ENCODE results near the gene EPB41L2.

Gene EPB41L2

DNA sequence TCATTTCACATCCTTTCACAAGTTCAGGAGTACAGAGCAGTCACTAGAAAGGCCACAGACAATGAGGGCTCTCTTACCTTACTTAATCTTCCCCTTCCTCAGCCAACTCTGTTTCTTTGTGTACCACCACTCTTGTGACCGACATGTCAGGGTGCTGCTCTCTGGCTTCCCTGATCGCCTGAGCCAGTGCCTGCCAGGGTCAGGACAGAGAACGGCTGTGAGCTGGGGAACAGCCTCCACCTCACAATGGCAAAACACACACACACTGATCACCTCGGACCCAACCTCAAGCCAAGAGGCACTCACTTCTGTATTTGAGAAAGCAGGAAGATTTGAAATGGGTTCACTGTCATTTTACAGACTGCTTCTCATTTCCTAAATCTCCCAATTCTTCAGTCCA, 205.0 kb downstream of the EPB41L2 start:
- H3K79me2 ChIP-seq (ENCODE audit: control insufficient read depth, insufficient read depth, low read length, unreplicated experiment), result no peaks in the 10 kb centered on the region
- no peak overlapping the region for H3K4me3 ChIP-seq (ENCODE audit: low read depth, low read length)
- H3K4me1 ChIP-seq (ENCODE audit: control insufficient read depth, insufficient read depth, low read length, unreplicated experiment), result peaks cover 12% of the 10 kb centered on the region
- H3K27me3 ChIP-seq (ENCODE audit: insufficient read depth, low read length), result no peaks in the 10 kb centered on the region
- no peak overlapping the region for H3K27ac ChIP-seq (ENCODE audit: low read depth, low read length)
- no peak overlapping the region for H2AFZ ChIP-seq (ENCODE audit: low read length, unreplicated experiment)
- peaks cover 16% of the 10 kb centered on the region; the same call in 1 of the 2 replicates for H3K36me3 ChIP-seq (ENCODE audit: insufficient read depth, low read length)

DNA sequence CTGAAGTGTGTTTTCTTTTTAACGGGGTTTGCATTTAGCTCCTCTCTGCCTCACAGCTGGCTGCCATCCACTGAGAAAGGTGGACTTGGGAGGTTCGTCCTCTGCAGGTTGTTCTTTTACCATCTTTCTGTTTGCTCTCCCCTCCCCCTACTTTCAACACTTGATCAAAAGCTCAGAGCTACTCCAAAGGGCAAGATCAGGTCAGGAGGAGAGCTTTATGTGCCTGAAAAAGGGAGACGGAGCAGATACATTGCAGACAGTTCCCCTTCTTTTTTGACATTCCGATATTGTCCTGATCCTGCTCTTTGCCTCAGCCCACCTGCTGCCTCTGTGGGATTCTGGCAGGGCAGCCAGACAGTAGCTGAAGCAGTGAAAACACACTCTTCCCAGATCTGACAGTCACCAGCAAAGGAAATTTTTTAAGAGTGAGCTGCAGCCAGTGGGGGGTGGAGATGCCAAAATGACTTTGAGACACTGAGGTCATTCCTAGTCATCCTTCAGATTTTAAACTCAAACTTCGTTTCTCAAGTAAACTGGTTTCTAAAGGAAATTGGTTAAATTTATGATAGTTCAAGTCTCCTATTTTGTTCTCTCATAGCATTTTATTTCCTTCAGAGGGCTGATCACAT, 209.4 kb downstream of the EPB41L2 start:
- H3K27ac ChIP-seq (ENCODE audit: low read depth, low read length), result no peak overlapping the region
- H2AFZ ChIP-seq (ENCODE audit: low read length, unreplicated experiment), result no peak overlapping the region
- H3K4me1 ChIP-seq (ENCODE audit: control insufficient read depth, insufficient read depth, low read length, unreplicated experiment), result peaks cover 12% of the 10 kb centered on the region
- no peak overlapping the region for H3K4me3 ChIP-seq (ENCODE audit: low read depth, low read length)
- no peaks in the 10 kb centered on the region for H3K27me3 ChIP-seq (ENCODE audit: insufficient read depth, low read length)
- peaks cover 7% of the 10 kb centered on the region; the same call in 1 of the 2 replicates for H3K36me3 ChIP-seq (ENCODE audit: insufficient read depth, low read length)
- H3K79me2 ChIP-seq (ENCODE audit: control insufficient read depth, insufficient read depth, low read length, unreplicated experiment), result no peaks in the 10 kb centered on the region

DNA sequence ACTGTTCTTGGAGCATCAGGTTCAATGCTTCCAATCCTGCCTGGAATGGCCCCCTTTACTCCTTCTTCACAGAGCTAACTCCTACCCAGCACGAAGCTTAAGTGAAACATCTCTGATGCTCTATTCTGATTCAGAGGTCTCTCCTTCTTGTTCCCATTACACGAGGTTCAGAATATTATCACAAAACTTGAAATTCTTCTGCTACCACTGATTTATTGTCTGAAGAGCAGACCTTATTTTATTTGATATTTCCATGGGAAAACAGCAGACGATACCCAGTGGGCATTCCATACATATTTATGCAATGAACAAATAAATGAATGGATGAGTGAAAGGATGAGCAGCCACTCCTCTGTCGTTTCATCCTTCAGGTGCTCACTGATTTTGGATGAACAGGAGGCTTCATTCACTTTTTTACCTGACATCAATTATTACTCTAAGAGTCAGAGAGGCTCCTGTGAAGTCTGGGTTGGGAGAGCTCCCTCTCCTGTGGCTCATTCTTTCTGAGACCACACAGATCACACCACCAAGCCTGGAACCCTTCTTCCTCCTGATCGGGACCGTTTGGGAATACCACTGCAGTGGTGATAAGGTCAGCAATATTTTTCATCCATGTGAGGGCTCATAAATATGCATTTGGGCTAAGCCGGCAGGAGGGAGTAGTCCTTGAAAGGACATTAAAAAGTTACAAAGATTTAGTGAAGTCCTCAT, 210.0 kb downstream of the EPB41L2 start:
- H3K79me2 ChIP-seq (ENCODE audit: control insufficient read depth, insufficient read depth, low read length, unreplicated experiment), result no peaks in the 10 kb centered on the region
- no peaks in the 10 kb centered on the region for H3K27me3 ChIP-seq (ENCODE audit: insufficient read depth, low read length)
- peaks cover 12% of the 10 kb centered on the region for H3K4me1 ChIP-seq (ENCODE audit: control insufficient read depth, insufficient read depth, low read length, unreplicated experiment)
- no peak overlapping the region for H3K4me3 ChIP-seq (ENCODE audit: low read depth, low read length)
- no peak overlapping the region for H3K27ac ChIP-seq (ENCODE audit: low read depth, low read length)
- H2AFZ ChIP-seq (ENCODE audit: low read length, unreplicated experiment), result no peak overlapping the region
- H3K36me3 ChIP-seq (ENCODE audit: insufficient read depth, low read length), result 0 out of 2 replicates have a peak, but pooled peaks cover 3% of the 10 kb centered on the region

DNA sequence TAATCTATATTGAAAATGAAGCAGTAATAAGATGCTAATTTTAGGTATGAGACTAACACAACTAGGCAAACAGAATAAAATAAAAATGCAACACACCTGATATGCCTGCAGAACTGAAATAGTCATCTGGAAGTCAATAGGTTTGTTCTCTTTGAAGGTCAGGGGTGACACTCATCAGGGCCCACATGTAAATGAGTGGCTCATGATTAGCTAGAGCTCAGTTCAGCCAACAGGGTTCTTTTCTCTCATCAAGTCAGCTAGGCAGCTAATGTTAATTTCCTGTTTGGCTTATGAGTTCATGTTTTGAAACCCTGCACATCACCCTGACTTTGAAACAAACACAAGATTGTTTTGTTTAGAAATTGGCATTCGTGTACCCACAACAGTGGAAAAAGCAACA, 212.0 kb downstream of the EPB41L2 start:
- Histone ChIP-seq H3K4me1 (ENCODE audit: control insufficient read depth, insufficient read depth, low read length, unreplicated experiment) (peaks cover 12% of the 10 kb centered on the region), H2AFZ (ENCODE audit: low read length, unreplicated experiment) (no peak overlapping the region), H3K4me3 (ENCODE audit: low read depth, low read length) (no peak overlapping the region), H3K79me2 (ENCODE audit: control insufficient read depth, insufficient read depth, low read length, unreplicated experiment) (no peaks in the 10 kb centered on the region), H3K27me3 (ENCODE audit: insufficient read depth, low read length) (no peaks in the 10 kb centered on the region), H3K27ac (ENCODE audit: low read depth, low read length) (no peak overlapping the region), H3K36me3 (ENCODE audit: insufficient read depth, low read length) (0 out of 2 replicates have a peak, but pooled peaks cover 3% of the 10 kb centered on the region)

DNA sequence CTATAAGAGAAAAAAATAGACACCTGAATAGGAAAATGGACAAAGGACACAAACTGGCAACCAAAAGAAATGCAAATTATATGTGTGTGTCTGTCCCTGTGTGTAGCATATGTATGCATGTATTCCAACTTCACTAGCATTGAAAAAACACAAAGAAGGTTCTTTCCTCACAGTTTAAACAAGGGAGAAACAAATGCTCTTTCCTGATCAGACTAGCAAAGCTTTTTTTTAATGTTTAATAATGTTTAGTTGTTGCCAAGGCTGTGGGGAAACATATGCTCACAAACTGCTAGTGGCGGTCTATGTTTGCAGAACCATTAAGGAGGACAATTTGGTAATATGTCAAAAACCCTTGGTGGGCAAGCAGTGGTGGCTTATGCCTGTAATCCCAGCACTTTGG, 213.5 kb downstream of the EPB41L2 start:
- H3K4me3 ChIP-seq (ENCODE audit: low read depth, low read length), result no peak overlapping the region
- no peaks in the 10 kb centered on the region for H3K27me3 ChIP-seq (ENCODE audit: insufficient read depth, low read length)
- no peak overlapping the region for H3K27ac ChIP-seq (ENCODE audit: low read depth, low read length)
- H2AFZ ChIP-seq (ENCODE audit: low read length, unreplicated experiment), result no peak overlapping the region
- no peaks in the 10 kb centered on the region for H3K36me3 ChIP-seq (ENCODE audit: insufficient read depth, low read length)
- peaks cover 12% of the 10 kb centered on the region for H3K4me1 ChIP-seq (ENCODE audit: control insufficient read depth, insufficient read depth, low read length, unreplicated experiment)
- no peaks in the 10 kb centered on the region for H3K79me2 ChIP-seq (ENCODE audit: control insufficient read depth, insufficient read depth, low read length, unreplicated experiment)

DNA sequence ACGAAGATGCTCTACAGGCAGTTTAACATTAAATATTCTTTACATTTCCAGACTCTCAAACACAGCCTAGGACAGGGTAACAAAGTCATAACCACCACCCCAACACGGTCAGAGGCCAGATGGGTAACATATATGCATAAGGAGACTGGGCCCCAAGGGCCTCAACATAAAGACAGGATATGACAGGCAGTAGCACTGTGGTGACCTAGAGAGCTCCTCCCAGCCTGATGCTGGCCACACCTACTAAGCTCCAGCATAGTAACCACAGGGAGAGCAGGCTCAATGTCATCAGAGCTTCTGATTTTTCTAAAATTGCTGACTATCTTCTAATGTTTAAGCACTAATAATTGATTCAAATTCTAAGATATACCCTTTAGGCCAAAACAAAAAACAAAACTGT, 214.1 kb downstream of the EPB41L2 start:
- H3K4me1 ChIP-seq (ENCODE audit: control insufficient read depth, insufficient read depth, low read length, unreplicated experiment), result peaks cover 9% of the 10 kb centered on the region
- no peak overlapping the region for H3K4me3 ChIP-seq (ENCODE audit: low read depth, low read length)
- no peak overlapping the region for H2AFZ ChIP-seq (ENCODE audit: low read length, unreplicated experiment)
- no peaks in the 10 kb centered on the region for H3K79me2 ChIP-seq (ENCODE audit: control insufficient read depth, insufficient read depth, low read length, unreplicated experiment)
- no peaks in the 10 kb centered on the region for H3K36me3 ChIP-seq (ENCODE audit: insufficient read depth, low read length)
- H3K27ac ChIP-seq (ENCODE audit: low read depth, low read length), result no peak overlapping the region
- no peaks in the 10 kb centered on the region for H3K27me3 ChIP-seq (ENCODE audit: insufficient read depth, low read length)

DNA sequence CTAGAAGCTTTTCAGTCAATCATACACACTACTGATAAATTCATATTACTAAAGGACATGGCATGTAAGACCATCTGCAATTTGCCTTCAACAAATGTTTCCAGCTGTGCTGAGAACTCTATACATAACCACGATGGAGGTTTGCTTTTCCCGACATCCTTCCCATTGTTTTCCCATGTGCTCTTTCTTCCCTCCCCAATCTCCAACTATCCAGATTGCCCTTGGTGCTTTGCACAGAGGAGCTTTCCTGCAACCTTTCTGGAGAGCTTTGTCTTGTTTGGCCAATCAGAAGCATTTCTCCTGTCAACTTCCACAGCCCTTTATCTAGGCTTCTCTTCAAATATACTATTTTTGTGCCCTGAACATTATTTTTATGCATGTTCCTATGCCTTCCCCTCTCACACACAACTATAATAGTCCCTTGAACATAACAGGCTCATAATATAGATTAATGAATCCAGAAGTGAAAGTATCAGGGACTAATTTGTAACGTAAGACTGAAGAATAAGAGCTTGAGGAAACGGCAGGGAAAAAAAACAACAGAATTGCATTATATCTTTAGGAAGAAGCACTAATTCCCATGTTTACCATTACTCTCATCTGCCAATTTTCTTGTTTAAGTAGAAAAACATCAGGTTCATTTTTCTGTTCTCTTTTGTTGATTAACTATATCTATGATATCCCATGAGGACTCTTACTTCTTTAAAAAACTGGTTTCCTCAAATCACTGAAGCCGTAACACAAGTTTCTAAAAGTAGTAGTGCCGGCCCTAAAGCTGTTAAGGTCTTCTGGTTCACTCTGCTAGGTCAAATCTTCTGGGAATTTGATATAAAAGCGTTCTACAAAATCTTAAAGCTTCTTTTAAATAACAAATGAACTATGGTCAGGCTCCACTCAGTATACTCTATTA, 215.8 kb downstream of the EPB41L2 start:
- no peaks in the 10 kb centered on the region for H3K4me1 ChIP-seq (ENCODE audit: control insufficient read depth, insufficient read depth, low read length, unreplicated experiment)
- H2AFZ ChIP-seq (ENCODE audit: low read length, unreplicated experiment), result no peak overlapping the region
- H3K4me3 ChIP-seq (ENCODE audit: low read depth, low read length), result no peak overlapping the region
- no peaks in the 10 kb centered on the region for H3K79me2 ChIP-seq (ENCODE audit: control insufficient read depth, insufficient read depth, low read length, unreplicated experiment)
- no peaks in the 10 kb centered on the region for H3K27me3 ChIP-seq (ENCODE audit: insufficient read depth, low read length)
- no peaks in the 10 kb centered on the region for H3K36me3 ChIP-seq (ENCODE audit: insufficient read depth, low read length)
- no peak overlapping the region for H3K27ac ChIP-seq (ENCODE audit: low read depth, low read length)

DNA sequence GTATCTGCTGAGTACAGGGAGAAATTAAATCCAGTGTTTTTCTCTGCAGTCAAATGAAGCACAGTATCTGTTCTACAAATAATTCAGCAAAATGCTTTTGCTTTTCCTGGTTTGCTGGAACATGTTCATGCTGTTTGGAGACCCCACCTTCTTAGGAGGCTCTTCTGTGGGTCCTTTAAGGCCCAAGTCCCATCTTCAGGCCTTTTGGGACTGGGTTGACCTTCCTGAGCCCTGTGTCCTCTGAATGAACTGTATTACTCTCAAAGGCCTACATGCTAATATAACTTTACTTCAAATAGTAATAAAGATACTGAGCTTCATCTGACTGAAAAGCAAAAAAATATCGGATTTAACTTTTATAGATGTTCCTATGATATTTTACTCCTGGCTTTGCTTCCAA, 216.5 kb downstream of the EPB41L2 start:
- Histone ChIP-seq H3K4me1 (ENCODE audit: control insufficient read depth, insufficient read depth, low read length, unreplicated experiment) (no peaks in the 10 kb centered on the region), H3K4me3 (ENCODE audit: low read depth, low read length) (no peak overlapping the region), H3K79me2 (ENCODE audit: control insufficient read depth, insufficient read depth, low read length, unreplicated experiment) (no peaks in the 10 kb centered on the region), H2AFZ (ENCODE audit: low read length, unreplicated experiment) (no peak overlapping the region), H3K36me3 (ENCODE audit: insufficient read depth, low read length) (no peaks in the 10 kb centered on the region), H3K27ac (ENCODE audit: low read depth, low read length) (no peak overlapping the region), H3K27me3 (ENCODE audit: insufficient read depth, low read length) (no peaks in the 10 kb centered on the region)

DNA sequence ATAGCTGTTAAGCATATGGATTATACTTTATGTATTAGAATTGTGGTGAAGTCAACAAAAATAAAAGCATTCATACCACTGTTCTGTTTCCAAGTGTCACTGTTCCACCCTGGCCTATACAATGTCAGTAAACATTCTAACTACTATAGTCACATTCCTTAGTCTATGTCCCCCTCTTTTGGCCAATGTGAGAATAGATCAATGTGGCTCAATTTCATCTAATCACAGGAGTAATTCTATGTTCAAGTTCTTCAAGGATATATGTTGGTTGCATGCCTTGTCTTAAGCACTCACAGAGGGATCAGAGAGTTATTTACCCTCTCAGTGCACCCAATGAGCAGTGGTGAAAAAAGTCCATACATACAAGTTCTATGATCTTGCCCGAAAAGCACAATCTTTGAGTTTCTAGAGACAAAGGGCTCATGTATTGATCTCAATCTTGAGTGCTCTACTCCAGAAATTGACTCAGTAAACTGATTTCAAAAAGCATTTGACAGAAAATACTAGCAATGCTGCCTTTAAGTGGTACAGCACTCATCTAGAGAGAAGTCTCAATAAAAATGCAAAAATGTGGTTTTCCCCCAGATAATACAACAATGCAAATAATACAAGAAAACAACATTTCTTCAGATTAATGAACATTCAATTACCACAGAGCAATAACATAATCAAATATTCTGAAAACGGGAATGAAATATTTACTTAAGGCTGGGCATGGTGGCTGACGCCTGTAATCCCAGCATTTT, 219.3 kb downstream of the EPB41L2 start:
- Histone ChIP-seq H3K4me3 (ENCODE audit: low read depth, low read length) (no peak overlapping the region), H3K27ac (ENCODE audit: low read depth, low read length) (no peak overlapping the region), H3K36me3 (ENCODE audit: insufficient read depth, low read length) (no peaks in the 10 kb centered on the region), H3K79me2 (ENCODE audit: control insufficient read depth, insufficient read depth, low read length, unreplicated experiment) (no peaks in the 10 kb centered on the region), H3K27me3 (ENCODE audit: insufficient read depth, low read length) (no peaks in the 10 kb centered on the region), H2AFZ (ENCODE audit: low read length, unreplicated experiment) (no peak overlapping the region), H3K4me1 (ENCODE audit: control insufficient read depth, insufficient read depth, low read length, unreplicated experiment) (no peaks in the 10 kb centered on the region)

DNA sequence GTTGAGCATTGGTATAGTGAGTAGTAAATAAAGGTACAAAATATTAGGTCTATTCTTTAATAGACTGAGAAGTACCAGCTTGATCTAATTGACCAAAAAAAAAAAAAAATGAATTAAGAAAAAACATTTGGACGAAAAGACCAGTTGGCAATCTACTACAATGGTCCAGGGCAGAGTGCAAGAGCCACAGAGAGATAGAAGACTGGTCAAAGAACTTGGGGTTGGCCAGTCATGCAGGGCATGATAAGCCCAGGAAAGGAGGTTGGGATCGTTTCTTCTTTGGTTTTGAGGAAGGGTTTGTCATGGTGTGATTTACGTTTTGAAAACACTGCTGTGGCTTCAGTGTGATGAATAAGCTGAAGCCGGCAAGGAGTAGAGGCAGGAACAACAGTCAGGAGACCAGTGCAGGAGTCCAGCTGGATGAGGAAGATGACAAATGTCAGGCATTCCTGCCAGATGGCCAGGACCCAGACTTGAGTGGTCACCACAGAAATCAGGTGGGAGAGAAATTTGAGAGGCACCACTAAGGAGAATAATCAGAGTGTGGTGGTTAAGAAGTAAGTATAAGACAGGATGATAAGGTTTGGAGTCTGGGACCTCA, 221.8 kb downstream of the EPB41L2 start:
- H3K36me3 ChIP-seq (ENCODE audit: insufficient read depth, low read length), result no peaks in the 10 kb centered on the region
- H3K27me3 ChIP-seq (ENCODE audit: insufficient read depth, low read length), result no peaks in the 10 kb centered on the region
- no peak overlapping the region for H3K27ac ChIP-seq (ENCODE audit: low read depth, low read length)
- no peak overlapping the region for H3K4me3 ChIP-seq (ENCODE audit: low read depth, low read length)
- H2AFZ ChIP-seq (ENCODE audit: low read length, unreplicated experiment), result no peak overlapping the region
- no peaks in the 10 kb centered on the region for H3K4me1 ChIP-seq (ENCODE audit: control insufficient read depth, insufficient read depth, low read length, unreplicated experiment)
- no peaks in the 10 kb centered on the region for H3K79me2 ChIP-seq (ENCODE audit: control insufficient read depth, insufficient read depth, low read length, unreplicated experiment)

Measured in ACC112 (cell line).